ENCODE data around the gene OSTC. TPM values are rescaled to one million over a fixed set of nuclear protein-coding genes. Genes with fewer than 3 reads are reported as not detected.

The OSTC gene
- total RNA-seq, 1 experiment from 2014 or later: 105 TPM

GRCh38 chr4:108624263-108625056 lies 25.9 kb upstream of the OSTC start:
- H3K27me3 ChIP-seq (ENCODE audit: insufficient read depth, low read length): no peaks in the 10 kb centered on the region
- ATAC-seq: no peak
- H3K27ac ChIP-seq (ENCODE audit: low read depth, low read length): no peak overlapping the region
- no peak for DNase-seq (ENCODE audit: low read depth, low spot score)
- H3K9me3 ChIP-seq (ENCODE audit: control insufficient read depth in 1 of 2, insufficient read depth in 1 of 2, low read depth in 1 of 2, low read length in 2 of 2): no peaks in the 10 kb centered on the region
- BruUV-seq (replicated peaks): no TSS peak
- TF ChIP-seq POLR2A (IDR thresholded peaks at IDR 0.05; ENCODE audit: borderline replicate concordance, extremely low read depth, insufficient read depth, insufficient read length): no peak
- no peak for TF ChIP-seq RAD21 (IDR thresholded peaks at IDR 0.05; ENCODE audit: low read depth)
- TF ChIP-seq ZBTB33 (IDR thresholded peaks at IDR 0.05; ENCODE audit: extremely low read depth, insufficient replicate concordance, low read length): no peak
- TF ChIP-seq TCF7L2 (IDR thresholded peaks at IDR 0.05; ENCODE audit: borderline replicate concordance, extremely low read depth, insufficient read depth, insufficient read length): no peak
- TF ChIP-seq SIN3A (IDR thresholded peaks at IDR 0.05; ENCODE audit: low read depth): no peak
- TF ChIP-seq ZNF274 (IDR thresholded peaks at IDR 0.05; ENCODE audit: low read depth, low read length): no peak
- no peak for TF ChIP-seq EGR1 (IDR thresholded peaks at IDR 0.05; ENCODE audit: low read depth)
- no peak for TF ChIP-seq POLR2AphosphoS5 (IDR thresholded peaks at IDR 0.05; ENCODE audit: low read depth, low read length)
- TF ChIP-seq EZH2phosphoT487 (IDR thresholded peaks at IDR 0.05; ENCODE audit: borderline replicate concordance): no peak
- no peak for TF ChIP-seq SP1 (IDR thresholded peaks at IDR 0.05; ENCODE audit: low read depth)
- TF ChIP-seq SRF (IDR thresholded peaks at IDR 0.05; ENCODE audit: low read depth): no peak
- TF ChIP-seq ELF1 (IDR thresholded peaks at IDR 0.05; ENCODE audit: borderline replicate concordance, low read depth): no peak
- no peak for TF ChIP-seq CBX3 (IDR thresholded peaks at IDR 0.05; ENCODE audit: low read depth)
- no peak for TF ChIP-seq JUND (IDR thresholded peaks at IDR 0.05)
- TF ChIP-seq ZFX (IDR thresholded peaks at IDR 0.05): no peak
- no peak for TF ChIP-seq CEBPB (IDR thresholded peaks at IDR 0.05; ENCODE audit: low read depth)
- no peak for TF ChIP-seq EZH2 (IDR thresholded peaks at IDR 0.05)
- no peak for TF ChIP-seq YY1 (IDR thresholded peaks at IDR 0.05; ENCODE audit: extremely low read depth, insufficient replicate concordance, low read depth, low read length)
- H3K36me3 ChIP-seq (ENCODE audit: control insufficient read depth in 1 of 2, insufficient read depth in 2 of 2, low read length in 2 of 2): peaks cover 52 to 64% of the 10 kb centered on the region in 2 experiments
- POLR2A ChIA-PET: no interaction called here
- no peaks in the 10 kb centered on the region for H3K9me2 ChIP-seq (ENCODE audit: insufficient read depth)
- peaks cover 21% of the 10 kb centered on the region; the same call in 1 of the 2 replicates for H4K20me1 ChIP-seq (ENCODE audit: insufficient read depth)
- CTCF ChIA-PET: no interaction called here
- peaks cover 58% of the 10 kb centered on the region for H3K79me2 ChIP-seq (ENCODE audit: insufficient read depth, low read length)
- RAD21 ChIA-PET (ENCODE audit: low non-redundant PET in 1 of 2, low total read pairs in 2 of 2, uncharacterized antibody in 2 of 2, unreplicated experiment in 2 of 2): no interaction called here
- intact Hi-C loops (cut with micrococcal nuclease): no loop called here
- H3K9ac ChIP-seq (ENCODE audit: low read length): no peak overlapping the region
- no peak overlapping the region for H3K4me2 ChIP-seq (ENCODE audit: low read length)
- H2AFZ ChIP-seq (ENCODE audit: low read depth, low read length, poor library complexity, severe bottlenecking): no peak overlapping the region
- H3K4me1 ChIP-seq (ENCODE audit: control insufficient read depth in 1 of 2, insufficient read depth in 2 of 2, low read length in 2 of 2): peaks cover 0 to 20% of the 10 kb centered on the region in 2 experiments; a peak in 3 of 4 replicates
- H3K4me3 ChIP-seq (replicated peaks in 1 of 2; ENCODE audit: low read depth in 1 of 2, low read length in 2 of 2): no peak overlapping the region
